KOPT-K1 (cell line): ENCODE data around the gene NDEL1.

Experiments used
- H3K27ac ChIP-seq: fragments of 200-600 bp; sonication (generic); 2 replicates; pipeline ENCODE4 v1.5.1; 2016; ENCODE audit warnings: antibody characterized with exemption, mild to moderate bottlenecking, low read depth, low read length; ENCODE audit not compliant: poor library complexity, severe bottlenecking
- H3K36me3 ChIP-seq: fragments of 200-600 bp; sonication (generic); 2 replicates; pipeline ENCODE4 v1.5.1; 2017; ENCODE audit warnings: antibody characterized with exemption, mild to moderate bottlenecking, low read length, moderate library complexity; ENCODE audit not compliant: insufficient read depth
- H3K9me3 ChIP-seq: fragments of 200-600 bp; sonication (generic); 2 replicates; pipeline ENCODE4 v1.5.1; 2017; ENCODE audit warnings: antibody characterized with exemption, low read length, mild to moderate bottlenecking; ENCODE audit not compliant: insufficient read depth, poor library complexity, severe bottlenecking

The NDEL1 gene

GRCh38 chr17:8436169-8436843 is 622 bp downstream of the NDEL1 start:
- H3K27ac ChIP-seq: peak overlapping the region; percentile 81
- H3K9me3 ChIP-seq: no peaks in the 10 kb centered on the region
- H3K36me3 ChIP-seq: peaks cover 19% of the 10 kb centered on the region

- Histone ChIP-seq H3K9me3 (no peaks in the 10 kb centered on the region), H3K27ac (peak overlapping the region; percentile 81), H3K36me3 (peaks cover 19% of the 10 kb centered on the region)
Observed at GRCh38 chr17:8436844-8437171, 1.1 kb downstream of the NDEL1 start.

- H3K36me3 ChIP-seq: peaks cover 20% of the 10 kb centered on the region
- H3K27ac ChIP-seq: no peak overlapping the region
- no peaks in the 10 kb centered on the region for H3K9me3 ChIP-seq
Observed at GRCh38 chr17:8438441-8438840, 2.8 kb downstream of the NDEL1 start.

- no peak overlapping the region for H3K27ac ChIP-seq
- H3K36me3 ChIP-seq: peaks cover 33% of the 10 kb centered on the region
- H3K9me3 ChIP-seq: no peaks in the 10 kb centered on the region
Observed at GRCh38 chr17:8439681-8440080, 4.0 kb downstream of the NDEL1 start.

DNA sequence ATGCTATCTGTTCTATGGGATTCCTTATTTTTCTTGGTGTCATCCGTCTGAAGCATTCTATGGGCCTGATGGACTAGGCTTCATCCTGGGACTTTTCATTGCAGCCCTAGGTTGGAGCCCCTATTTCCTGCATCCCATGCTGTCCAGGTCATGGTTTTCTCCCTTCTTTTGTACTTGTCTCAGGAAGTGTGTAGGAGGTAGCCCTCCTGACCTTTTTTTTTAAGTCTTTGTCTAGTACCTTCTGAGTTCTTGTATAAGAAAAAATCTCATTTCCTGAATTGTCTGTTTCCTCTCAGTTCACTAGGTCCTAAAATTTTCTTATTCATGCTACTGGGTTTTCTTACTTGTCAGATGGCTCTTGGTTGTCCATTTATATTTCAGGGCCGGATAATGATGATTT is 6.0 kb downstream of the NDEL1 start:
- Histone ChIP-seq H3K27ac (no peak overlapping the region), H3K36me3 (peaks cover 52% of the 10 kb centered on the region)

DNA sequence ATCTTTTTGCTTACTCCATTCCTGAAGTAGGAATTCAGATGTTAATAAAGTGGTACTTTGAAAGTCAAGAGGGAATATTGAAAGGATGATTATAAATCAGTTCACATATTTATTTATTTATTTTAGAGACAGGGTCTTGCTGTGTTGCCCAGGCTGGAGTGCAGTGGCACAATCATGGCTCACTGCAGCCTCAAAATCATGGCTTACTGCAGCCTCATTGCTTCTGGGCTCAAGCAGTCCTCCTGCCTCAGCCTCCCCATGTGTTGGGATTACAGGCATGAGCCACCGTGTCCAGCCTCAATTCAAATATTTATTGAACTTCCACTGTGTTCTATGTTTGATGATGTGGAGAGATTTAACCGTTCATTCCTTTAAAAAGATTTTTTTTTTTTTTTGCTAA is 6.6 kb downstream of the NDEL1 start:
- Histone ChIP-seq H3K9me3 (no peaks in the 10 kb centered on the region), H3K36me3 (peaks cover 58% of the 10 kb centered on the region), H3K27ac (no peak overlapping the region)

More for the DNA sequence above, 6.0 kb downstream of the NDEL1 start:
- no peaks in the 10 kb centered on the region for H3K9me3 ChIP-seq

DNA sequence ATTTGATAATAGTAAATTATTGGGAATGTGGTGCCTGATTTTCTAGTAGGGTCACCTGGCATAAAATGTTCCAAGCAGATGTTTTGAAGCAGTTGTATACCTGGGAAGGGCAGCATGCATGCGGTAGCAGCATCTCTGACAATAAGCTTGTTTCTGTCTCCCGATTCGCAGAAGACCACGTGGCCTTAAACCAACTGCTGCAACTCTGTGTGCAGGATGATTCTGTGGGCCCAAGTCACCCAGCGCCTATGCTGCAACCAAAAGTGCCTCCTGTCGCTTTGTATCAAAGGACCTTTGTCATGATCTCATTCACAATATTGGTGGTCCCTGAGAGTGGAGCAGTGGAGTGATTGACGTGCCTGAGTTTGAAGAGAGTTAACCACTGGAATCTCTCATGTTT is 8.1 kb downstream of the NDEL1 start:
- H3K27ac ChIP-seq: no peak overlapping the region
- peaks cover 66% of the 10 kb centered on the region for H3K36me3 ChIP-seq
- no peaks in the 10 kb centered on the region for H3K9me3 ChIP-seq

DNA sequence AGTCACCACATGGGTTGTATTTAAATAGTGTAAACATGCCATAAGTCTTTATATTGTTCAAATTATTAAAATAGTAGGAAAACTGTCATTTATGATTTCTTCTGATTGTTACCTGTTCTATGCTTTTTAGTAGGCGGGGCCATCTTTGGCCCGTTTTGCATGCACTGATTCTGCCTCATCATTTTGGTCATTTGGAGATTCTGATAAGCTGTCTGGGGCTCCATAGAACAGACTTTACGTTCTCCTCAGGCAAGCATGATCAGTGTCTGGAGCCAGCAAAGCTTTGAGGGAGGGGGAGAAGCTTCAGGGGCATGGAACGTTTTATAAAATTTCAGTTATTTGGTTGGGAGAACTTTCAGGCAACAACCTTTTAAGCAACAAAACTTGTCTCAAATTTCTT is 8.8 kb downstream of the NDEL1 start:
- H3K27ac ChIP-seq: no peak overlapping the region
- no peaks in the 10 kb centered on the region for H3K9me3 ChIP-seq
- peaks cover 70% of the 10 kb centered on the region for H3K36me3 ChIP-seq

- Histone ChIP-seq H3K9me3 (no peaks in the 10 kb centered on the region), H3K27ac (no peak overlapping the region), H3K36me3 (peaks cover 71% of the 10 kb centered on the region)
Observed at GRCh38 chr17:8445536-8445935, 9.9 kb downstream of the NDEL1 start.

DNA sequence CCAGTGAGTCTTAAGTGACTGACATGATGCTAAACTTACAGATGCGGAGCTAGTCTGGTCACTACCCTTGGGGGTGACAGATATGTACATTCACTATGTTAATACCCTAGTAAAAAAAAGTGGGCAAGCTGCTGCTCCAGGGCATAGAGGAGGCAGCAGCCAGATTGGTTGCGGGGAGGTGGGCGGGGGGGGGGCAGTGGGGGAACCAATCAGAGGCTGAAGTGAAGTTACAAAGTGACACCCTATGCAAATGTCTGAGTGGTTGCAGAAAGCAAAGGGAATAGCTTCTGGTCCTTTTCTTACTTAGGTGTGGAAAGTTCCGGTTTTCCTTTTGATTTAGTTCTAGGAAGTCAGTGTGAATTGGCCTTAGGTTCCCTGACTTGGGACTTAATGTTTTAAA is 12.1 kb downstream of the NDEL1 start:
- Histone ChIP-seq H3K27ac (no peak overlapping the region), H3K36me3 (peaks cover 94% of the 10 kb centered on the region), H3K9me3 (no peaks in the 10 kb centered on the region)

- no peak overlapping the region for H3K27ac ChIP-seq
- H3K9me3 ChIP-seq: no peaks in the 10 kb centered on the region
- H3K36me3 ChIP-seq: peaks cover 99% of the 10 kb centered on the region
Observed at GRCh38 chr17:8448310-8448709, 12.6 kb downstream of the NDEL1 start.

- H3K27ac ChIP-seq: no peak overlapping the region
- H3K9me3 ChIP-seq: no peaks in the 10 kb centered on the region
- peaks cover 98% of the 10 kb centered on the region for H3K36me3 ChIP-seq
Observed at GRCh38 chr17:8451933-8452614, 16.4 kb downstream of the NDEL1 start.

GRCh38 chr17:8453326-8453725 is 17.6 kb downstream of the NDEL1 start:
- Histone ChIP-seq H3K27ac (no peak overlapping the region), H3K36me3 (peaks cover 98% of the 10 kb centered on the region), H3K9me3 (no peaks in the 10 kb centered on the region)

DNA sequence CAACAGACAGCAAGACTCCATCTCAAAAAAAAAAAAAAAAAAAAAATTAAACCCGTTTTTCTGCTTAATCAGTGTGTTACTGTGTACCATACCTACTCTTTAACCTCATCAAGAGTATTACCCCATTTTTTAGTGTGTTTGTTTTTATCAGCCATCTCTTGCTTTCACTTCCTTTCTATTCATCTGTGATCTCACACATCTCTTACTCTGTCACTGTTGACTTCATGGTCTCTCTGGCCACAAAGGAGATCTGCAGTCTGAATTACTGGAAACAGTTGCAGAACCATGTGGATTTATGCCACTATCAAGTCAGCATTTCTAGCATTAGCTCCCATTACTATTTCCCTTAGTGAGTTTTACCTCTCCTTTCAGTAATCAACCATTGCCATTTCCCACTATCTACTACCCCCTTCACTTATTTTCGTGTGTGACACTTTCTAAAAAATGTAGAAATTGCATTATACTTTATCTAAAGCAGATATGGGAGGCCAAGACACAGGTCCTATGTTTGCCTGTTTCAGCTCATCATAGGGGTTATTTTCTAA is 20.1 kb downstream of the NDEL1 start:
- H3K27ac ChIP-seq: no peak overlapping the region
- peaks cover 98% of the 10 kb centered on the region for H3K36me3 ChIP-seq
- no peaks in the 10 kb centered on the region for H3K9me3 ChIP-seq

GRCh38 chr17:8458128-8458527 is 22.4 kb downstream of the NDEL1 start:
- Histone ChIP-seq H3K36me3 (peaks cover 98% of the 10 kb centered on the region), H3K9me3 (no peaks in the 10 kb centered on the region), H3K27ac (no peak overlapping the region)

- Histone ChIP-seq H3K9me3 (no peaks in the 10 kb centered on the region), H3K27ac (no peak overlapping the region), H3K36me3 (peaks cover 99% of the 10 kb centered on the region)
Observed at GRCh38 chr17:8459107-8459506, 23.4 kb downstream of the NDEL1 start.
